Measurements from ENCODE around the gene DPP10. TPM values are rescaled to one million over a fixed set of nuclear protein-coding genes. Genes with fewer than 3 reads are reported as not detected.

DPP10 gene
- total and polyA plus RNA-seq, 10 donors = 0.02 TPM; not detected in 9

DNA sequence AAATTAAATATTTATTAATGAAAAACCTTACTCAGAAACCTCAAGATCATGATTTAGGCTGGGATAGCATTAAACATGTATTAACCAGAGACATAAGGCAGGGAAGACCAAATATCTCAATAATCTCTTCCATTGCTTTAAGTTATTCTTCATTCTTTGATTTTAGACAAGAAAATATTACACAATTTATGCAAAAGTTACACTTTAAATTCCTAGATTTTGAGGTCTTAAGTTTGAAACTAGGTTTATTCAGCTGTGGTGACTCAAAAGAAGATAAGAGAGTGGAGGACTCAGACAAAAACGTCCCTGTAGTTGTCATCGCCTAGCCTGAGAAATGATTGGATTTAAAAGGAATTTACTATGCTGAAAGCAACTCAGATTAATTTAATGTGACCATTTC is 1110.3 kb downstream of the DPP10 start:
- no peak overlapping the region for H3K27ac ChIP-seq
- H3K4me1 ChIP-seq = no peaks in the 10 kb centered on the region
- no peak overlapping the region for H3K4me3 ChIP-seq
- DNase-seq = no peak
- intact Hi-C loops (cut with DNase I; ENCODE audit: low total_unique reads) = no loop called here
- no peaks in the 10 kb centered on the region for H3K36me3 ChIP-seq
- WGBS, 5 donors = 74 to 88% (median 82%) methylated on average over 2 of the region's 2 CpGs
- peaks cover 0 to 4% (median 0%) of the 10 kb centered on the region in 8 donors for H3K9me3 ChIP-seq
- no peaks in the 10 kb centered on the region for H3K27me3 ChIP-seq (replicated peaks in 1 of 7)
- TF ChIP-seq, protein P1, sequence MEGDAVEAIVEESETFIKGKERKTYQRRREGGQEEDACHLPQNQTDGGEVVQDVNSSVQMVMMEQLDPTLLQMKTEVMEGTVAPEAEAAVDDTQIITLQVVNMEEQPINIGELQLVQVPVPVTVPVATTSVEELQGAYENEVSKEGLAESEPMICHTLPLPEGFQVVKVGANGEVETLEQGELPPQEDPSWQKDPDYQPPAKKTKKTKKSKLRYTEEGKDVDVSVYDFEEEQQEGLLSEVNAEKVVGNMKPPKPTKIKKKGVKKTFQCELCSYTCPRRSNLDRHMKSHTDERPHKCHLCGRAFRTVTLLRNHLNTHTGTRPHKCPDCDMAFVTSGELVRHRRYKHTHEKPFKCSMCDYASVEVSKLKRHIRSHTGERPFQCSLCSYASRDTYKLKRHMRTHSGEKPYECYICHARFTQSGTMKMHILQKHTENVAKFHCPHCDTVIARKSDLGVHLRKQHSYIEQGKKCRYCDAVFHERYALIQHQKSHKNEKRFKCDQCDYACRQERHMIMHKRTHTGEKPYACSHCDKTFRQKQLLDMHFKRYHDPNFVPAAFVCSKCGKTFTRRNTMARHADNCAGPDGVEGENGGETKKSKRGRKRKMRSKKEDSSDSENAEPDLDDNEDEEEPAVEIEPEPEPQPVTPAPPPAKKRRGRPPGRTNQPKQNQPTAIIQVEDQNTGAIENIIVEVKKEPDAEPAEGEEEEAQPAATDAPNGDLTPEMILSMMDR (IDR thresholded peaks at IDR 0.05 in 8 of 11, conservative IDR thresholded peaks at IDR 0.05 in 3 of 11) = no peak
- TF ChIP-seq POLR2AphosphoS5 (IDR thresholded peaks at IDR 0.05) (no peak), POLR2A (IDR thresholded peaks at IDR 0.05) (no peak)

DNA sequence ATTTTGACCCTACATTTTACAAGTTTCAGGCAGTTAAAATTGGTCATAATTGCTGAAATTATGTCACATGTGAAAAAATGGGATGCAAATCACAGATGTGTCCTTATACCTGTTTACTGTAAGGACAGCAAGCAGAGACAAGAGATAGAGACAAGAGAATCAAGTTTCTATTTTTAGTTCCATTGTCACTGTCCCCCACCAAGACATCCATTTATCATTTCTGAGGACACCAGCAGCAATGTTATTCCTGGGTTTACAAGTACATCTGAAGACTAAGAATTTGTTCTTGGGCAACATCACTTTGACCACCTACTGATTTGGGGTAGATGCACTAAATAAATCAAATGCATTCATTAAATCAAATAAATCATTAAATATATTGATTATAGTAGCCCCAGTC is 1111.7 kb downstream of the DPP10 start:
- H3K9me3 ChIP-seq = peaks cover 0 to 4% (median 0%) of the 10 kb centered on the region in 8 donors
- TF ChIP-seq POLR2AphosphoS5 (IDR thresholded peaks at IDR 0.05) = no peak
- TF ChIP-seq, protein P1 (IDR thresholded peaks at IDR 0.05 in 8 of 11, conservative IDR thresholded peaks at IDR 0.05 in 3 of 11) = no peak
- TF ChIP-seq POLR2A (IDR thresholded peaks at IDR 0.05) = no peak
- no peaks in the 10 kb centered on the region for H3K4me1 ChIP-seq
- no peaks in the 10 kb centered on the region for H3K36me3 ChIP-seq
- H3K4me3 ChIP-seq = no peak overlapping the region
- H3K27me3 ChIP-seq (replicated peaks in 1 of 7) = no peaks in the 10 kb centered on the region
- no peak for DNase-seq
- intact Hi-C loops (cut with DNase I; ENCODE audit: low total_unique reads) = no loop called here
- no peak overlapping the region for H3K27ac ChIP-seq

DNA sequence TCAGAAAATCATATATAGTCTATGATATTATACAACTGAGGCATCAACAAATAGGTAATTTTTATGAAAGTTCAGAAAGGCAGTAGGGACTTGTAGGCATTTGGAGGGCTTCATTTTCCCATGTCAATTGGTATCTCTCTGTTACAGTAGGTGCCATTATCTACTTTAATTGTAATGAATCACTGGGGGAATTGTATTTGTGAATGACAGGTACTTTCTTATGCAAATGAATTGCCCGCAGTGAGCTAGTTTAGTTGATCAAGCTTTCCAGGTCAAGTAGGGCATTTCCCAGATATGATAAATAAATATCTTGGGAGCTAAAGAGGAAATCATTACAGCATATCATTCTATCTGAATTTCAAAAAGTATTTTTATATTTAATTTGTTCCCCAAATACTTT is 1116.3 kb downstream of the DPP10 start:
- Histone ChIP-seq H3K27me3 (replicated peaks in 1 of 7) (no peaks in the 10 kb centered on the region), H3K36me3 (no peaks in the 10 kb centered on the region), H3K27ac (no peak overlapping the region), H3K9me3 (no peaks in the 10 kb centered on the region), H3K4me1 (no peaks in the 10 kb centered on the region), H3K4me3 (no peak overlapping the region)
- no peak for TF ChIP-seq POLR2A (IDR thresholded peaks at IDR 0.05)
- intact Hi-C loops (cut with DNase I; ENCODE audit: low total_unique reads) = no loop called here
- WGBS, 5 donors = 26 to 61% (median 46%) methylated on average over 1 of the region's 1 CpG
- DNase-seq = no peak

DNA sequence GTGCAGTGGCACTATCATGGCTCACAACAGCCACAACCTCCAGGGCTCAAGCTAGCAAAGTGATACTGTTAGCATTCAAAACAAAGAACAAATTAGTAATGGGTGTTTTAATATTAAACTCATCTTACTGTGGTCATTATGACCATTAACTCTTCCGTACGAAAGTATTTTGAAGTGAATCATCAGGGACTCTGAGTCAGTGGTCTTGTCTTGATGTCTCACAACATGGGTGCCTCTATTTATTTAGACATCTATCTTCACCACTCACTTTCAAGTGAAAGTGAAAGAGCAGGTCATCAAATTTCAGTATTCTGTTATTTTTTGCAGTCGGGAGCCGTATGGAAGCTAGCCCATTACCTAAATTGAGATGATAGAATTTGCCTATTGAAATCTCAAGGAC is 1118.2 kb downstream of the DPP10 start:
- no peak for DNase-seq
- intact Hi-C loops (cut with DNase I; ENCODE audit: low total_unique reads) = no loop called here
- Histone ChIP-seq H3K4me1 (no peaks in the 10 kb centered on the region), H3K36me3 (no peaks in the 10 kb centered on the region), H3K9me3 (no peaks in the 10 kb centered on the region), H3K4me3 (no peak overlapping the region), H3K27ac (no peak overlapping the region), H3K27me3 (replicated peaks in 1 of 7) (no peaks in the 10 kb centered on the region)
- WGBS, 5 donors = 85 to 92% (median 88%) methylated on average over 4 of the region's 4 CpGs
- TF ChIP-seq, protein P1 (IDR thresholded peaks at IDR 0.05 in 8 of 11, conservative IDR thresholded peaks at IDR 0.05 in 3 of 11) = no peak
- TF ChIP-seq POLR2A (IDR thresholded peaks at IDR 0.05) (no peak), POLR2AphosphoS5 (IDR thresholded peaks at IDR 0.05) (no peak)

DNA sequence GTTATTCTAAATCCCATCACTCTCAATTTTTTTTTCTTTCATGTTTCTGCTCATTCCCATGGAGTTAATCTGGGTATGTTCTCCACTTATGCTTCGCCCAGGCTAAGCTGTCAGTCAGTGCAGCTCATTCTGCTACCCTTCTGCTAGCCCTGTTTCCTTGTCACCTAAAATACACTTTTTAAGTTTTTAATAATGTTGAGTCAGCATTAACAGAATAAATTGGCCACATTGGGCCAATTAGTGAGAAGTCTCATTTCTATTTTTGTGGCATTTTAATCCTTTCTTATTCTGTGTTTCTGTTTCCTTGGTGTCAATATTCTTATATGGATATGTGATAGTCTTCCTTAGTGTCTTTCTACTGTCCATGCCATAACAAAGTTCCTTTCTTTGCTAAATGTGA is 1126.2 kb downstream of the DPP10 start:
- H3K27me3 ChIP-seq (replicated peaks in 1 of 7) = no peaks in the 10 kb centered on the region
- intact Hi-C loops (cut with DNase I; ENCODE audit: low total_unique reads) = no loop called here
- H3K36me3 ChIP-seq = no peaks in the 10 kb centered on the region
- DNase-seq = no peak
- H3K4me3 ChIP-seq = no peak overlapping the region
- no peaks in the 10 kb centered on the region for H3K4me1 ChIP-seq
- 64 to 87% (median 77%) methylated on average over 1 of the region's 1 CpG for WGBS, 5 donors
- no peak for TF ChIP-seq POLR2AphosphoS5 (IDR thresholded peaks at IDR 0.05)
- no peak for TF ChIP-seq POLR2A (IDR thresholded peaks at IDR 0.05)
- TF ChIP-seq, protein P1 (IDR thresholded peaks at IDR 0.05 in 8 of 11, conservative IDR thresholded peaks at IDR 0.05 in 3 of 11) = no peak
- H3K9me3 ChIP-seq = peaks cover 0 to 12% (median 4%) of the 10 kb centered on the region in 8 donors
- no peak overlapping the region for H3K27ac ChIP-seq
